HG02870 (cell line): ENCODE results near the gene HOTAIR.

Source experiments
- ATAC-seq: cut with Tn5 transposase; IDR thresholded peaks from one replicate; pipeline ENCODE4 v1.9.1; 2021; ENCODE audit warnings: mild to moderate bottlenecking, moderate library complexity; ENCODE audit not compliant: unreplicated experiment

Gene HOTAIR

DNA sequence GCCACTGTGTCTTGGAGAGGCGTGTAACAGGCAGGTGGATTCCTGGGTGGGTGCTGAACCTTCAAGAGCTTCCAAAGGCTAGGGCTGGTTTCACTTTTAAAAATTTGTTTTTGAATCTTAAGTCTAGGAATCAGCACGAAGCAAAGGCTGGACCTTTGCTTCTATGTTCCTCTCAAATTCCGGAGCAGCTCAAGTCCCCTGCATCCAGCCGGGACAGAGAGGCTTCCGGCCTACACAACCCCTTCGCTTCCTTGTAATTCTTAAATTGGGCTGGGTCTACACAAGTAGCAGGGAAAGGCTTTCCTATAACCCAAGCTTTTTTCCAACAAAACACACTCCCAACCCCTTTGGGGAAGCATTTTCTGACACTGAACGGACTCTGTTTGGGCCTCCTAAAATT, 11.7 kb downstream of the HOTAIR start:
- ATAC-seq: no peak

DNA sequence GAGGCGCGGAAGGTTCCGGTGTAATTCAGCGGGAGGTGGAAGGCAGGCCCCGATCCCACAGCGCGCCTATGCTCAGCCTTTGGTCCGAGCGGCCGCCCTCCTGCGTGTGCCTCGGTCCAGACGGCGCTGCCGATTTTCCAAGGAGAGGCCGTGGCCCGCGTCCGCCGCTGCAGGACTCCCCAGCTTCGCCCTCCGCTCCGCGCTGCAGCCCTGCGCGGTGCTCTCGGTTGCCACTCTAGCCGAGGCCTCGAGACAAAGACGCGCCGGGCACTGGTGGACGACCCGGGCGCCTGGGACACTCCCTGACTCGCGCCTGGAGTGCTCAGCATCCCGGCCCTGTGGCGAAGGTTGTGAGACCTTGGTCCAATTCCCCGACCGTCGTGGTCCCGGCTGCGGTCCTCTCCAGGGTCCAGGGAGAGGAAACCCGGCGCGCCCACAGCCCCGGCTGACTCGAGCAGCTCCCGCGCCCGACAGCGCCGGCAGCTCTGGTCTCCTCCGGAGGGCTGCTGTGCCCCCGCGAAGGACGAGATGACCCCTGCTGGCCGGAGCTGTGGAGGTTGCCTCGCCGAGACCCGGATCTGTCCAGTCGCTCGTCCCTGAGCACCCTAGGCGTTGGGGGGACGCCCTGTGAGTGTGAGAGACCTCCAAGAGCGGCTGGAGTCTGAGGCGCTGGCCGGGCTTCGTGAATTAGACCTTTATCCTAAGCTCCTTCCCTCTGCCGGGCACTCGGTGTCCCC, 13.6 kb downstream of the HOTAIR start:
- ATAC-seq: no peak

DNA sequence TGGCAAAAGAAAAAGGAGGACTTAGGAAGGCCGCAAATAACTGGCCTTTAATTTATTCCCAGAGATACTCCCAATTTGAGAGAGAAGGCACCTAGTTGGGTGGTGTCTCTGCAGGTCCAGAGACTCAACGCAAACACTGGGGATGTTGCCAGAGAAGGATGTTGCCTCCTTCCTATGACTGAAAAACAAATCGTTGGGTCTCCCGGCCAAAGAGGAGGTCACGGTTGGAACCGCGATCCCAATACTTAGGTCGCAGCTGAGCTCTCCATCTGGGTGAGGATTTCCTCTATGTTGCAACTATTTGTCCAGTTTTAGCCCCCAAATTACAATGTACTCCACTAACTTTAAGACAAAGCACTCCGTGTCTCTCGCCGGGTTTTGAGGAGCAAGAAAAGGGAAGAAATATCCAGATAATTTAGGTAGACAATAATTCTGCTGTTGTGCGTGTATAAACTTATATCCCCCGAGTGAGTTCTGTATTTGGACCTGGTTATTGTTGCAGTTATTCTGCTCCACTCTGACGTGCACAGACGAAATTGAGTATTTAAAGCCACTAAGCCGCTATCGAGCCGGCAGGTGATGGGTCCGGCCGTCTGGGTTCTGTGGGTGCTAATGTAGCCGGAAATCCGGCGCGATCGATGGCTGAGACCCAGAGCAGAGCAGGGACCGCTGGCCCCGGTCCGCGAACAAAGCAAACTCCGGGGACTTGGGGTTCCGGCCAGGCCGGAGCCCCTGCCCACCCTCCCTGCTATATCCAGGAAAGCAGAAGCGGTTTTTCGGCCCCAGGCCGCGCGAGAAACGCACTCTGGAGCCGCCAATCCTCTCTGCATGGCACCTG, 14.3 kb downstream of the HOTAIR start:
- no peak for ATAC-seq

DNA sequence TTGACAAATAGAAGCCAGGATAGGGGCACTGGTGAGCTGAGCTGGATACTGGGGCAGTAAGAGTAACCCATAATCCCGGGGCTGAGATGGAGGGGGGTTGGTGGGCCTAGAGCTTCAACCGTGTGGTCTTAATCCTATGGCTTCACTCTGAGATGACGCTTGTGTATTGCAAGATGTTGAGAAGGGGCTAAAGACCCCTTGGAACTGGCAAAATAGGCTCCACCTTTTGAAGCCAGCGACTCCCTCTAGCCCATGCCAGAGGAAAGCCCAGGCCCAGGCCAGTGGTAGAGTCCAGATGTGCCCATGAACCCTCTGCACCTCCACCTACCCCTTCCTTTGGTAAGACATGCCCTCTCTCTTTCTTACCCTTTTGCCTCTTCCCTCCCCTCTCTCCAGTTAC, 15.4 kb downstream of the HOTAIR start:
- no peak for ATAC-seq

DNA sequence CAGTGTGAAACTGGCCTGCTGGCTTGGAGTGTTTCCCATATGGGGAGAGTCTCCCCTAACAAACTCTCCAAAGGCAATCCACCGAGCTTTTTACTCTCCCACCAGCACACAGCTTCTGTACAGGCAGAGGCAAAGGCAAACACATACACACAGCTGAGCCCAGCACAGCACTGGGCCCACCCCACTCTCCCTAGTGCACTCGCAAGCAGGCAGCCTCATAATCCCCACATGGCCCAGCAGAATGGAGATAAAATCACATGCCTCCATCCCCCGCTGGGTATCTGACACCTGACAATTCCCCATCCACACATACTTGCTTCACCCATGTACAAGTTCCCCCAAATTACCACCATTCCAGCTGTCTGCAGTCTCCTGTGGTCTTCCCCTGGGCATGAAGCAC, 16.6 kb downstream of the HOTAIR start:
- no peak for ATAC-seq

DNA sequence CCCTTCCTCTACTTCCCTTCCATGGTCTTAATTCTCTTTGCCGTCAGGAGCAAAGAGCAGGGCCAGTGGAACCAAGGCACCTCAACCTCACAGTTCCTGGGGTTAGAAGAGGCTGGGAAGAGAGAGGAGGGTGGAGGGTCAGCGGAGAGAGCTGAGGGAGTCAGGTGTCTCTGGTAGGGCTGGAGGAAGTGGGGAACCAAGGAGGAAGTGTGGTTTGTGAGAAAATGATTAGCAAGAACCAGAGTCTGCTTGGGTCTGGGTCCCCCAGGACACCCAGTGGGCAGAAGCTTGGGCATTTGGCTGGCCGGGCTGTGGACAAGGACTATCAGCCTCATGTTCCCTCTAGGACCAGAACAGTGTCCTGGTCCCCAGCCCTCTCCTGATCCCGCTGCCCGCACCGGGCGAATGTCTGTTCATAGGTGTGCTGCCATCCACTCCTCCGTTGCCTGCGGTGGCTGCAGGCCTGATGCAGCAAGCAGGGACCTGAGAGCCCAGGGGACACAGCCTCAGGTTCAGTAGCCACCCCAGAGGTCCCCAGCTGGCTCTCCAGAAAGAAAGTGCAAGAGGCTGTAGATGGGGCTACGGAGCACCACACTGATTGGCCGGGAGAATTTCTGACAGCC, 17.7 kb downstream of the HOTAIR start:
- ATAC-seq: no peak

DNA sequence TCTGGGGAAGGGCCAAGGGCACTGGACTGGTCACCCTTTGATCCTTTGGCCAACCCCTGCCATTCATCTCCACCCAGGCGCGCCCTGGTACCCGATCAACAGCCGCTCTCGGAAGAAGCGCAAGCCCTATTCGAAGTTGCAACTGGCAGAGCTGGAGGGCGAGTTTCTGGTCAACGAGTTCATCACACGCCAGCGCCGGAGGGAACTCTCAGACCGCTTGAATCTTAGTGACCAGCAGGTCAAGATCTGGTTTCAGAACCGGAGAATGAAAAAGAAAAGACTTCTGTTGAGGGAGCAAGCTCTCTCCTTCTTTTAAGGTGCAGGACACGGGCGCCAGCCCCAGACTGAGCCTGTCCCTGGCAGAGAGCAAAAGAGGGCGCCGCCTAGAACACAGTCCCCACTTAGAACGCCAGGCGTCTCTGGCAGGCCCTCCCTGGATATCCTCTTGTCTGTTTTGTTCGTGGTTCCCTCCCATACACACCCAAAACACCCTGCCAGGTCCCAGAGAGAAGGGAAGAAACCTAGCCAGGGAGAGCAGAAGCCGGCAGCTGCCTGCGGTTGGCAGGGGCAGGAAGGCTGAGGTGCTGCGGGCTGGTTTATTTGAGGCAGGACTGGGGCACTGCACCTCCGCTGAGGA, 18.4 kb downstream of the HOTAIR start:
- ATAC-seq: no peak

DNA sequence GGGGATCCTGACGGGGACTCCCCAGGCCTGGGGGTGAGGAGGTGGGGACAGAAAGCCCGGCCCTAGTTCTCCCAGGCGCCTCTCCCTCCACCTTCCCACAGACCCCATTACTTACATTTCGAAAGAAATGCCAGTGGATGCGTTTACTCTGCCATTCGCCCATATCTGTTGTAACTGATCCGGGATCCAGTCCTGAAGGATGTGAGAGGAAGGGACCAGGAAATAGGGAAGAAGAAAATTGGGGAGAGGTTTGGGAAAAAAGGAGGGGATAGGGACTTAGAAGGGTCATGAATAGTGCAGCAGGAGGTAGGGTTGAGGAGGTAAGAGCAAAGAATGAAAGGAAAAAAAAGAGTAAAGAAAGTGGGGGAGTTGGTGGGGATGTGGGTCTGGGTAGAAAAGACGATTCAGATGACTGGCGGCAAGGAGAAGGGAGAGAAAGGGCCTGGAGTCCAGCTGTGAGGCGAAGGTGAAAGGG, 18.9 kb downstream of the HOTAIR start:
- no peak for ATAC-seq

DNA sequence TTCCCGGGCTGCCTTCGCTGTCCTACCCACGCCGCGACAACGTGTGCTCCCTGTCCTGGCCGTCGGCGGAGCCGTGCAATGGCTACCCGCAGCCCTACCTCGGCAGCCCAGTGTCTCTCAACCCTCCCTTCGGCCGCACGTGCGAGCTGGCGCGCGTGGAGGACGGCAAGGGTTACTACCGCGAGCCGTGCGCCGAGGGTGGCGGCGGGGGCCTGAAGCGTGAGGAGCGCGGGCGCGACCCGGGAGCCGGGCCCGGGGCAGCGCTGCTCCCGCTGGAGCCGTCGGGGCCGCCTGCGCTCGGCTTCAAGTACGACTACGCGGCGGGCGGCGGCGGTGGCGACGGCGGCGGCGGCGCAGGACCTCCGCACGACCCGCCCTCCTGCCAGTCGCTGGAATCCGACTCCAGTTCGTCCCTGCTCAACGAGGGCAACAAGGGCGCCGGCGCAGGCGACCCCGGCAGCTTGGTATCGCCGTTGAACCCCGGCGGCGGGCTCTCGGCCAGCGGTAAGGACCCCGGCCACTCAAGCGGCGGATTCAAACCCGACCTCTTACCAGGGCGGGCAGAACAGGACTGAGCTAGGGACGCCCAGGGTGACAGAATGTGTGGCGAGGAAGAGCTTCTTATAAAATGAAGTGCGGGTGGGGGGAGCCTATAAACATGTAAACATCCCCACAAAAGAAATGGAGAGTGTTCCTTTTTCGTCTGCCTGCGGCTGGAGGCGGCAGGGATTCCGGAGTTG, 19.5 kb downstream of the HOTAIR start:
- ATAC-seq: no peak

DNA sequence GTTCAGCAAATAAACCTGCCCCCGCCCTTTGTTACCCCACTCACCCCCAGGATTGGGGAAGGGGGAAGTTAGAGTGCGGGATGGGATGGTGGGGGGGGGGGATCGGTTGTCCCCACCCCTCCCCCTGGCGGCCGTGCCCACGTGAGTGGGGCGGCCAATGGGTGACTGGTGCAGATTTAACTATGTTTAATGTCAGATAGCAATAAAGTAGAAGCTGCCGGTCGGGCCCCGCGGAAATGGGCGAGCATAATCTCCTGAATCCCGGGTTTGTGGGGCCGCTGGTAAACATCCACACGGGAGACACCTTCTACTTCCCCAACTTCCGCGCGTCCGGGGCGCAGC, 20.1 kb downstream of the HOTAIR start, which contains the start of gene HOXC12:
Gene HOXC12 (plus strand): TSS at position 210 of the 342 bp plus-strand sequence. CDS start 27 bp downstream, at position 237.
- no peak for ATAC-seq

DNA sequence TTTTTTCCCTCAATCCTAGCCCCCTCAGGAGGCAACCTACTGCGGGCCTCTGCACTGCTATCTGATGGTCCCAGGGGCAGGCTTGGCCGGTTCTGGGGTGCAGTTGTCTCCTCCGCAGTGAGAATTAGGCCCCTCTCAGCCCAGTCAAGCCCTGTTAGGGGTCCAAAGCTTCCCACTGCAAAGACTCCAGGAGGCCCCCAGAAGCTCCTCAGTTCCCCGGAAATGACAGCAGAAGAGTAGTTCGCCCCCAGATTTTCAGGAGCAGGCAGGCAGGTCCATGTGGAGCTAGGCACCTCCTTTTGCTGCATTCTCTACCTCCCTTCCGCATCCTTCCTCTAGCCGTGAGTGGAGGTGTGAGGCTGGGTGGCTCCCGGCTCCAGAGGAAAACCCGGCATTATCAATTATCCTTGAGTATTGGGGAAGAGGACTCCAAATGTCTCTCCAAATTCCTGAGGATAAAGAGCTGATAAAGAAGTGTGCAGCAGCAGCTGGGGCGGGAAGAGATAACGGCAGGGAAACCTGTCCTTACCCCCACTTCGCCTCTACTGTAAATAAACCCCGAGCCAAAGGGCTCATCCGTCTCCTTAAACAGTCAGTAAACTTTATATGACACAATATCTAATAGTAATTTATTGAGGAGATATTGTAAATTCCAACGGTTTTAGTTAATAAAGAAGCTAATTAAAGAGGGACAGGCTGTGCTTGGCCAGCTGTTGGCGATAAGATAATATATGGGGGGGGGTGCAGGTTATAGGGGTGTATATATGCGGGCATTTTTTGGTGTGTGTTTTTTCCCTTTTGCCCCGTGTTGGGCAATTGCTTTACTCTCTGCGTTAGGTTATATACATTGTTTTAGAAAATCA, 20.7 kb downstream of the HOTAIR start:
- ATAC-seq: no peak

DNA sequence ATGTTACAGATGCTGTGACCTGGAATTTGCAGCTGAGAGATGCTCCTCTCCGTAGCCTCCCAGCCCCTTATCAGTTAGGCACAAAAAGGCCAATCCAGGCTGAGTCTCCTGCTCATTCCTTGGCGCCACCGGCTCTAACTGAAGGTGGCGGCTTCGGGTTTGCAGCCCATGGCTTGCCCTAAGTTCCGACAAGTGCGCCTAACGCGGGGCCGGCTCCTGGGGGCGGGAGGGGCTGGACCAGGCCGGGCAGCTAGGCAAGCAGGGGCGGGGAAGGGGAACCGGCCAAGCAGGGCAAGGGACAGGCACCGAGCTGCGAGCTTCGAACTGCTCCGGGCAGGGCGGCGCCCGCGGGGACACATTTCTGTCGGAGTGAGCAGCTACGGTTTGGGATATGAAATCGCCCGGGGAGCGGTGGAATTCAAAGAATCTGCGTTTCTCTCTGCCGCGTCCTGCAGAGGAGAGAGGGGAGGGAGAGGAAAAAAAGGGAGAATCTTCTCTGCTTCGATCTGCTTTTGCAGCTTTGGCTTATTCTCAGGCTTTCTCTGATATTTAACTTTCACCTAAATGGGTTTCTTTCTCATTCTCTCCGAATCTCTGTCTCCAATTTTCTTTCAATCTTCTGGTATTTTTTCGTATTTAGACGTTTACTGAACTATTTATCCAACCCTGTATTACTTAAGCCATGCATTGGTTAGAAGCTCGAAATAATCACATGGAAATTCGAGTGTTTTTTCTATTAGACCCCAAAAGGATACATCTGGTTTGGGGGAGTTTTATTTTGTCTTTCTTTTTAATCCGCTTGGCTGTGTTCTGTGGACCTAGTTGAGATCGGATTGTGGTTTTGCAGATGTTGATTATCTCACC, 21.7 kb downstream of the HOTAIR start:
- no peak for ATAC-seq

DNA sequence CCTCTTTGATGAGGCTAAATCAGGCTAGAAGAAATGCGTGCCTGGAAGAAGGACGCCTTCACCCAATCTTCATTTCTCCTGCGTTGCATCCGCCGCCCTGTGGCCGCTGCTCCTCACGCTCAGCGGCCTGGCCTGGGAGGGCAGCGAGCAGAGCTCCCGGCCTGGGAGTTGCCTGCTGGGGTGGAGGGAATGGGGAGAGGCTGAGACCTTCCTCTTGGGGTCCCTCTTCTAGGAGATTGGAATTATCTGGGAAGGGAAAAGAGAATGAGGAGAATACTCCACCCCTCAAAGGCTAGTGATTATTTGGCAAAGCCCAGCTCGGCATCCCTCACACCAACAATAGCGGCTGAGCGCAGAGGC, 22.4 kb downstream of the HOTAIR start:
- ATAC-seq: no peak

DNA sequence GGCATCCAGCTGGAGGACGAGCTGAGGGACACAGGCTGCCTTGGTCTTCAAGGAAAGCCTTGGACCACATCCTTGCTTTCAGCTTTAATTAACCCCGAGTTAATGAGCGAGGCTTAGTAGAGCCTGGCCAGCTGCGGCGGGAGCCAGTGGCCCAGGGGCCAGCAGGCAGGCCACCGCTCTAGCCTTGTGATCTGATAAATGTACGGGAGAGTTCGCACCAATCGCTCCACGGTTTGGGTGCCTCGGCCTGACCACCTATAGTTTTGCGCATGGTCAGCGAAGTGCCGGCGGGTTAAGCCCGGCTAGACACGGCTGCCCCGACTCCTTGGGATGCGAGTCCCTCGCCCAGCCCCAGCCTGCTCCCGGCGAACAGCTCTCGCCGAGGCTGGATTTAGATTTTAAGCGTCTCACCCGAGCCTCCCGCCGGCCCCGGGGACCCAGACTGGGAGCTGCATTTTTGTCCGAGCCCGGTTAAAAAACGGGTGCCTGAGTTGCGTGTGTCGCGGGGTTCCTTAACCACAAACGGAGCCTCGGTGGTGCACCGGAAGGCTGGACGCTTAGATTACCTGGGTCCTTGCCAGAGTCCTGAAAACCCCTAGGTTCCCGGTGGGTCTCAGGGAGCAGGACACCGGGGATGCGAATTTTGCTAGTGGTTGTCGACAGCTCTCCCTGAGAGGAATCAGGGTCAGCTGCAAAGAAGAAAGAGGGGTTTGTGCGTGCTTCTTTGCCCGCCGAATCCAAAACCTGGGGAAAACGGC, 23.0 kb downstream of the HOTAIR start:
- no peak for ATAC-seq

DNA sequence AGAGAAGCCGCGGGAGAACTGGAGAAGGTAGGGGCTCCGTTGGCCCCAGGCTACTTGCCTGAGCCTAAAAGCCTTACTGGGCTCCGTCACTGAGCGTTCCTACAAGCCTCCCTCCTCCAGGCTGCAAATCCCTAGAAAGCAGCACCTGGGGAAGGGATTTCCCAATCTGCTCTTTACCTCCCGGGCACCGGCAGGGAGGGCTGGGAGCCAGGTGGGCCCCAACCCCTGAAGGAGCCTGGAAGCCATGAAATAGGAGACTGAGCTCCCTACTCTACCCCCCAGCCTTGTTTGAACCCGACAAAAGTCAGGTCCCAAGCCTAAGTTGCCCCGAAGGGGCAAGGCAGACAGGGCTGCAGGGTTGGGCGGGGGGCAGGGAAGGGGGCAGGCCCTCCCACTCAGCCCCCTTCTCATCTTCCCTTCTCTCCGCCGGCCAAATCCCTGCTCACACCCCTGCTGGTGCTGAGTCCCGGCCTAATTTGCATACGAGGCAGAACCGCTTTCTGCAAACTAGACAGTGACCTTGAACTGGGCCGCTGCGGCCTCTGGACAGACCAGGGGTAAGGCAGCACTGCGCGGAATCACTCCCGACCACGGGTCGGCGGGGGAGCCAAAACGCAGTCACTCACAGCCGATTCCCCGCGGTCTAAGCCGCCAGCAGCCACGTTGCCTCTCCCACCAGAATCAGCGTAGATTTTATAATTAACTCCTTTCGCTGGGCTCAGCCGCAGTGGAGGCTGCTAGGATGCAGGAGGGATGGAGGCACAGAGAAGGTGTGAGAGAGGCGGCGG, 23.8 kb downstream of the HOTAIR start:
- no peak for ATAC-seq

DNA sequence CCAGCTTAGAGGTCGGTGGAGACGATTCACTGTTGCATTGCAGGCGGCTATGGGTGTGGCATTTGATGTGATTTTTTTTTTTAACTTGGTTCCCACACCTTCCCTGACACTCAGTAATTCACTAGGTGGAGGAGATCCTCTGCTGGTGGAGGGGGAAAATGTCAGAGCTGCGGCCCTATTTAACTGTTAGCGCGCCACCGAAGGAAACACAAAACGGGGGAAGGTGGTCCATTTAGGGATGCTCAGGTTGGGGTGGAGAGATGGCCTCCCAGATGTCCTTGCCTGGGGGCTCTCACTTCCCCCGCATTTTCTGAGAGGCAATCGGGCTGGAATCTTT, 24.3 kb downstream of the HOTAIR start:
- no peak for ATAC-seq

DNA sequence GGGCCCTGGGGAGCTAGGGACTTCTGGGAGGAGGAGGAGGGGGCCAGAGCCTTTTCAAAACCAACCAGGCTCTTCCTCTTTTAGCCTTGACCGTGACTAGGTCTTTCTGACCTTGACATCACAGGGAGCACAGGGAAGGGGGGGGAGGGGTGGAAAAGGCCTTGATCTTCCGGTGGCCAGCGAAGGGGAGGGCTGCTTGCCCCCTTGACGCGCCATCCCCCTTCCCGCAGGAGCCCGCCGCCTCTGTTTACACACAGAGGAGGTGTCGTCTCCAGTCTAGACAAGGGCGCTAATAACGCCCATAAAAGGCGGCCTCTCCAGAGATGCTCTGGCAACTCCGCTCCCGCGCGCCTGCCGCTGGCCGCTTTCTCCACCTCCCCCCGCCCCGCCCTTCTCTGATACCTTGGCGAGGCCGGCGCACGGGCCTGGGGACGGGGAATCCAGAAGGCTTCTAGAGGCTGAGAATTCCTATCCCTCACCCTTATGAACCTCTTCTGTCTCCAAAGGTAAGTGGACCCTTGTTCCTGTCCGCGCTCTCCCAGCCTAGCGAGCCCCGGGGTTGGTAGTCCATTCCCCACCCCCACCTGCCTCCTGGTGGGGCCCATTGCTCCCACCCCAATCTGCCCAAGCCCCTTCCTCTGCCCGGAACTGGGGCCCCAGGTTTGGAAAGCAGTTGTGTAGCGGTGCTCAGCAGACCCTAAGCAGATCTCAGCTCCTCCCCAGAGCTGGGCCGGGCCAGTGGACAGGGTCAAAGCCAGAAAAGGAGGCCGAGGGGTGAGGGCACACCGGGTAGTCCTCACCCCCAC, 24.9 kb downstream of the HOTAIR start:
- no peak for ATAC-seq
